GM19324 (cell line): ENCODE results near the gene ASIC3.
A peak's percentile ranks its signal among the peaks of the same experiment; 100 is the strongest.

ENCODE experiments used
- ATAC-seq: cut with Tn5 transposase; IDR thresholded peaks from one replicate; pipeline ENCODE4 v1.9.1; 2021; ENCODE audit warnings: mild to moderate bottlenecking, moderate library complexity; ENCODE audit not compliant: unreplicated experiment, low FRiP score

ASIC3 gene

DNA sequence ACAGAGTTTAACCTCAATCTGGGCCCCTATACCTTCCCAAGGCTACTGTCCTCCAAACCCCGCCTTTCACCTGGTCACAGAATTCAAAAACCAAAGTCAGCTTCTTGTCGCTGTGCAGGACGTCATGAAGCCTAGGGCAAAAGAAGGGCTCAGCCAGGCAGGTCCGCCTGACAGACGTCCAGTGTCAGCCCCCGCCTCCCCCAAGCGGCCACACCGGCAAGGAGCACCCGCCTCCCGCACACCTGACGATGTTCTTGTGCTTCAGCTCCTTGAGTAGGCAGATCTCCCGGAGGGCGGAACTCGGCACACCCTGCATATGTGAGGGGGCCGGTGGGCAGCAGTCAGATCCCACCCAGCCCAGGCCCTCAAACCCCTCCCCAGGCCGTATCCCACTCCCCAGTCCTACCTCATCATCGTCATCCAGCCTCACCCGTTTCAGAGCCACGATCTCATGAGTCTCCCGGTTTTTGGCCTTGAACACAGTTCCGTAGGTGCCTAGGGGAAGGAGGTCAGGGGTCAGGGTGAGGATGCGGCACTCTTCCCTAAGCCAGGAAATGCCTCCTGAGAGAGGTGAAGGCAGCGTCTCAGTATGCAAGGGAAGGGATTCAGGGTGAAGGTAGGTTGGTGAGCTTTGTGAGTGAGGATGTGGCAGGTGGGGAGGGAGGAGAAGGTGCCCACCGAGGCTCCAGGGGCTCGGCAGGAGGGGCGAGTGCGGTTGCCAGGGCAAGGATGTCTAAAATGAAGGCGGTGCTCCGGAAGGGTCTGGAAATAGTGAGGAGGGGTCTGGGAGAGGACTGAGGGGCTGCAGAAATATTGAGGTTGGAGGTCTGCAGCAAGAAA lies 8.6 kb downstream of the ASIC3 start:
- ATAC-seq = no peak

DNA sequence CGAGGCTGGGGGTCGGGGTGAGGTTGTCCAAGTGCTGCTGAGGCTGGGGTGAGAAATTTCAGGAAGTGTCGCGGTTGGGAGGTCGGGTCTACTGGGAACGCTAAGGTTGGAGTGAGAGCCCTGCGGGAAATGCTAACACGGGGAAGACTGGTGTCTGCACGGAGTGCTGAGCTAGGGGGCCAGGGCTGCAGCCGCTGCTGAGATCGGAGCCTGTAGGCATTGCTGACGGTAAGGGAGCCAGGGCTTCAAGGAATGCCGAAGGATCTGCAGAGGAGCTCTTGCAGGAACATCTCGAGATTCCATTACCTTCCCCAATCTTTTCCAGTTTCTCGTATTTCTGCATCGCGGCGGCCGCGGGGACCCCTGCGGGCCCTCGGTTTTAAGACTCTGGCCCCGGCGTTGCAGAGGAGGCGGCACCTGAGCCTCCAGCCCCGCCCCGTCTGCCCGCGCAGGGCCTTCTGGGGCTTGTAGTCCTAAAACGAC lies 9.2 kb downstream of the ASIC3 start, which contains the start of gene CDK5:
TSS of gene CDK5 (minus strand) at position 392 of the 483 bp plus-strand sequence. CDS start at position 343, 49 bp downstream.
- ATAC-seq = peak; percentile 7

DNA sequence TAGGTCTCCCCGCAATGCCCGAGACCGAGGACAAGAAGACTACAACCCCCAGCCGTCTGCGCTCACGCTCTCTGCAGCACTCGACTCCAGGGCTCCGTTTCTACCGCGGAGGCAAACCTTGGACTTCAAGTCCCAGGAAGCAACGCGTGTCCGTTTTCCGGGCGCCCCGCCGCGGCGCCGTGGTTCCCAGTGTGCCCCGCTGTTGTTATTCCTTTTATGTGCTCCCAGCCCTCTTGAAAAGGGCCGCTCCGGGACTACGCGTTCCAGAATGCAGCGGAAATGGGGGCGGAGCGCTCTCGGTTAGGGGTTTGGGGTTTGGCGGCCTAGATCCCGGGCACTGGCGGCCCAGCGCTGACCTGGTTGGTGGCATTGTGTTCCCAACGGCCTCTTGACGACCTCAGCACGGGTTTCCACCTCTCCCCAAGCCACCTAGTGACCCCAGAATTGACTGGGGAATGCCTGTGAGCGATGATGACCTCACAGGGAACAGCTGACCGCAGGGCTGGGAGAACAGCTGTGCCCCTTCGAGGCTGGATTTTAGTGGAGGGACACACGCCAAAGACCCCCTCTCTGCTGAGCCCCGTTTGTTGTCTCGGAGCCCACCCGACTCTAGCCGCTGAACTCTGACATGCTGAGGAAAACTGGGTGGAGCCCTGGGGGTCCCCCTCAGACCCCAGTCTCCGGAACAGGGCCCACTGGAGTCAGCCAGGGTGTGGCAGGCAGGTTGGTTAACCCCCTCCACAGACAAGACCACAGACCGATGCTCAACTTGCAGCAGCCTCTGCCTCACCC lies 9.9 kb downstream of the ASIC3 start:
- ATAC-seq = peak; percentile 86

DNA sequence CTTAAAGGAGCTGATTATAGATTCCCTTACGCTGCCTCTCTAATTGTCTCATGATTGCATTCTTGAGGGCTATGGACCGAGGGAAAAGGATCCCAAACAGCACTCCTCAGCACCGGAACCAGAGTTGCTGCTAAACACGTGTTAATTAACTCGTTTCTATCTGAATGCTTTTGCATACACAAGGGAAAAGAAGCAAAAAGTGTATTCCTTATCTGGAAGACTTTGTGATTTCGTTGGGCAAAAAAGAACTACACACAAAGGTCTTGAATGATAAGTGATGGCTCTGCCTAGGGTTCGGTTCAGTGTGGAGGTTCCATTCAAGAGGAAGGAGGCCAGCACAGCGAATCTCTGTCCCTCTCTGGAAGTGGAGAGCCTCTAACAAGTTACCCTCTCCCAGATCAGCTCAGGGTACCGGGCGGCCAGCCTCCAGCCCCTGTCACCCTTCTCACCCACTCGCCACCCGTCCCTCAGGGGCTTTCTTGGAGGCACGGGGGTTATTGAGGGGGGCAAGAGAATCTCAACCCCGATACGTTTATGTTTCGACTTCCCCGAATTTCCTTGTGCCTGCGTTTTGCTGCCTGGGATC lies 10.5 kb downstream of the ASIC3 start:
- ATAC-seq = no peak

DNA sequence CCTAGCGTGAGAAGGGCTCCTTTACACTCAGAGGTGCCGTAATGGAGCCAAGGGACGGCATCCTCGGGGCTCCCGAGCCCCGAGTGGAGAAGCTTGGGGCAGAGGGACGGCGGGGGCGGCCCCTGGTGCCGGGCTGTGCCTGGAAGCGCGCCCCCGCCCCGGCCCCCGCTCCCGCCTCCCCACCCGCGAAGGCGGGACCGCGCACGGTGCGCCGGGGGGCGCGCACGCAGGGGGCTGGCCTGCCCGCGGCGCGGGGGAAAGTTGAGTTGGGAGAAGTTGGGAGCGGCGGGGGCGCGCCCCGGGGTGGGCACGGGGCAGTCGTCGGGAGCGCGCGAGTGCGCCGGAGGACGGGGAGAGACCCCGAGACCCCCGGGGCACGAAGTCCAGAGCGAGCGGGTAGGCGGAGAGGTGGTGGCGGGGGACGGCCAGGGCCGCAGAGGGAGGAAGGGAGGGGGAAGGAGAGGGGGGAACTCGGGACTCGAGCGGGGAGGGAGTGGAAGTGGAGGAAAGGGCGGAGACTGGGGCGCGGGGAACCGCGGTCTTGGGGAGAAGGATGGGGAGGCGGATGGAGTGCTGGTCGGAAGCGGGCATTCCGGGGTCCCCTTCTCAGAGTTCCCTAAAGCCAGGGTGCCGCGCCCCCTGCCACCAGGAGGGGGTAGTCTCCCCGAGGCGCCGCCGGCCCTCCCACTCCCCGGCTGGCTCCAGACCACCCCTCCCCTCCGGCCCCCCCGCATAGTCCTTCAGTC lies 11.2 kb downstream of the ASIC3 start, which contains the start of gene SLC4A2:
TSS of gene SLC4A2 (plus strand) at position 223 of the 746 bp plus-strand sequence. CDS start 2,399 bp downstream, outside the sequence.
- peak; percentile 43 for ATAC-seq

DNA sequence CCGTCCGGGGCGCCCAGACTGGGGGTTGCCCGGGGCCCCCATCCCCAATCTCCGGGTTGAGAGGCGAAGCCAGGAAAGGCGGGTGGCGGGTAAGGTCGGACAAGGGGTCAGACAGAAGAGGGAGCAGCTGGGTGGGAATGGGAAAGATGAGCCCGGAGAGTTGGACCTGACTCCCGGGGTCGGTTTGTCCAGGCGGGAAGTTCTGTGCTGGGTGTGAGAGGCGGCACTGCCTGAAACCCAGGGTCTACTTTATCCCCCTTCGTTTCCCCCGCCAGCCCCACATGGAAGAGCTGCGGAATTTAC lies 11.7 kb downstream of the ASIC3 start:
- ATAC-seq = no peak

DNA sequence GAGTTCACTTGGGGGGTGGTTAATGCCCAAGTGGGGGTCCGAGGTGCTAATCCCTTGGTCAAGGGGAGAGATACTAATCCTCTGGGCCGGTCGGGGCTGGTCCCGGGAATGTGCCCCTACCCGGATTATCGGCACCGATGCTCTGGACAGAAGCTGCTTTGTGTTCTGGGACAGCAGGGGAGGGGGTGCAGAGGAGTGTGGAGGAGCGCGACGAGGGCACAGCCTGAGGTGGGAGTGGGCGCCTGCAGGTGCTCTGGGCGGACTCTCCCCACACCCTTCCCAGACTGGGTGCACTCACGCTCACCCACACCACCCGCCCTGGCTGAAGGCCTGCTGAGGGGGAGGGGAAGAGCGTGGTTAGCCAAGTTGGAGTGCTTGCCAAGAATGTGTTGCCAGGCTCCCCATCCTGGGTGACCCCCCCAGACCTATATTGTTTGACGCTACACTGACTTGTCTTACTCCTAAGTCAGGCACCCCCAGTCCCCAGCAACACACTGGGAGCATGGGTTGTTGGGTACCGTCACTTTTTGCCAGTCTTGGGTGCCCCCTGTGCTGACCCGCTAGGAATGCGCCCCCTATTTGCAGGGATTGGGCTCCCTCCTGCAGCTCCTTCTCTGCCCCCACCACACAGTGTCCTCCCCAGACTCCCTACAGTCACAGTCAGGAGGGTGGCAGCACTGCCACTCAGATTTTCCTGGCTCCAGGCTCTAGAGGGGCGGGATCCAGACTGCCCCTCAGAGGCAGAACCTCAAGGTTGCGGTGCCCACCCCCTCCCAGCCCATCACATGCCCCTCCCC lies 12.3 kb downstream of the ASIC3 start:
- no peak for ATAC-seq

DNA sequence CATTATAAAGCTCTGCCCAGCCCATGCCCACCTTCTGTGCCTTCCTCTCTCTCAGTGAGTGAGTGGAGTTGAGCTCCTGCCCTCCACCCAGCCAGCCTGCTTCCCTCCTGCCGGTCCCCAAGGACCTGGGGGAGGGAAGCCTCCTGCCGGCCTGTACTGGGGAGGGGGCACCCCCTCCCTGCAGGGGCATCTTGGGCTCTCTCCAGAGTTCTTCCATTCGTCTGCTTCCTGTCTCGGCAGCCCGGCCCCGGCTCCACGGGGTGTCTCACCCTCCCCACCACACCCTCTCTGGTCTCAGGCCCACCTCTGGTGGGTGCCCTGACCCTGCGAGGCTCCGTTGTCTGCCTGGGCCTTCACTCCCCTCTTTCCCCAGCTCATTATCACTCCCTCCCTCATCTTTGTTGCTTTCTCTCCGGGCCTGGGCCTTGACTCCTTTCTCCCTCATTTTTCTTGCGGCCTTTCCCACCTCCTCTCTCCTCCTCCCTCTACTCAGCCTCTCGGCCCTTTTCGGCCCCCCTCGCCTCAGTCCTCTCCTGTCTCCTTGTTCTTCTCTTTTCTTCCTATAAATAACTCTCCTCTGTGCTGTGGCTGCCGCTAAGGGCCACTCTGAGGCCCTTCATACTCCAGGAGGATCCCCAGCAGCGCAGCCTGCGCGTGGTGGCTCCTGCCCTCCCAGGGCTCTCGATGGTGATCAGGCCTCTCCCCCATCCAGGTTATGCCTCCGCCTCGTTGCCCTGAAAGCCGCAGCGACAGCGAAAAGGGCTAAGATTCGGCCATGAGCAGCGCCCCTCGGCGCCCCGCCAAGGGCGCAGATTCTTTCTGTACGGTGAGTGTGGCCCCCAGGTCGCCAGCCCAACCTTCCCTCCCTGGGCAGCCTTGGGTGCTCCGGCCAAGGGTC lies 13.1 kb downstream of the ASIC3 start:
- ATAC-seq = no peak

DNA sequence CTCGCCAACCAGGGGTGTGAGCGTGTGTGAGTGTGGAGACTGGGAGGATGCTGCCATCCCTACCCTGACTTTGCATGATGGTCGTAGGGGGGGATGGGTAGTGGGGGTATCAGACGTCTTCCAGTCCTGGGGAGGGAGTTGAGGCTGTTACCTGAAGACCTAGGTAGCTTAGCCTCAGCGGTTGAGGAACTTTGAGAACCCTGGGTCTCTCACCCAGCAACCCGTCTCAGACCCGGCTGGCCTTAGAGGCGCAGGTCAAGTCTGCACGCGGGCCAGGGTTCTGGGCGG lies 13.7 kb downstream of the ASIC3 start:
- ATAC-seq = no peak

DNA sequence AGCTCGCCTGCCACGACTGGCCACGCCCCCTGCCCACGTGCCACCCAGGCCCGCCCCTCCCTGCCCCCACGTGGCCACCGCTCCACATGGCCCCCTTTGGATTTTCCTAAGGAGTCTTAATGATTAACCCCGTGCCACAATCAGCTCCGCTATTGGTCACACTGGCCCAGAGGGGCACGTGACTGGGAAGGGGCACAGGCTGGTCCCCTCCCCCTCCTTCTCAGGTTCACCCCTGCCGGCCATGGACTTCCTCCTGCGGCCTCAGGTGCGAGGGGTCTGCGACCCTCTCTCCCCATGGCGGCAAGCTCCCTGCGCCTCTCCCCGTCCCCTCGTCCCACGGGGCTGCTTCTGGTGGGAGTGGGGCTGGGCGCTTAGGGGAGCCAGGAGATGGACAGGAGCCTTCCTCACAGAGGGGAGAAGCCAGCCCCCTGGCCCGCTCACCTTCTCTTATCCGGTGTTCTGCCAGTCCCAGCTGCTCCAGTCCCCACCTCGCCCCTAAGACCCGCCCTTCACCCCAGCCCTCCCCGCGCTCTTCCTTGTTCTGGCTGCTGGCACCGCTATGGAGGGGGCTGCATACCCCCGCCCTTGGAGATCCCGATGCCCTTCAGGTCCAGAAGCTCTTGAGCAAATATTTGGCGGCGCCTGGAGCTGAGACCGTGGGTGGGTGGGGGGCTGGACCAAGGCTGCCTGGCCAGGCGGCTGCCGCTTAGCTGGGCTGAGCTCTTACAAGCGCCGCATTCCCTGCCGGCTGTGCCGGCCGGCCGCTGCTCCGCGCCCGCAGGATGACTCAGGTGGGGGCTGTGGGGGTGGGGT lies 14.3 kb downstream of the ASIC3 start:
- no peak for ATAC-seq

DNA sequence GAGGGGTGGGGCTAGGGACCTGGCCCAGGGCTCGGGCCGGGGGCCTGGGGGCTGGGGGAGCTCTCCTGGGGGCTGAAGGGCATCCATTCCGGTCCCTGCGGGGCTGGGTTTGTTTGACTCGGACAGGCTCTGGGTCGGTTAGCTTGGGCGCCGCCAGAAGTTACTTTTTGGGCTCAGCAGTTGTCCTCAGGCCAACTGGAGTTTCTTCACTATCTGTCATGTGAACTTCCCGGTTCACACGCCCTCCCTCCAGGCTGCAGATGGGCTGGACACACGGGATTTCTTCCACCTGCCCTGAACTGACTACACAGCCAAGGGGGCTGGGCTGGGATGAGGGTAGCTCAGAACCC lies 14.9 kb downstream of the ASIC3 start:
- ATAC-seq = no peak

DNA sequence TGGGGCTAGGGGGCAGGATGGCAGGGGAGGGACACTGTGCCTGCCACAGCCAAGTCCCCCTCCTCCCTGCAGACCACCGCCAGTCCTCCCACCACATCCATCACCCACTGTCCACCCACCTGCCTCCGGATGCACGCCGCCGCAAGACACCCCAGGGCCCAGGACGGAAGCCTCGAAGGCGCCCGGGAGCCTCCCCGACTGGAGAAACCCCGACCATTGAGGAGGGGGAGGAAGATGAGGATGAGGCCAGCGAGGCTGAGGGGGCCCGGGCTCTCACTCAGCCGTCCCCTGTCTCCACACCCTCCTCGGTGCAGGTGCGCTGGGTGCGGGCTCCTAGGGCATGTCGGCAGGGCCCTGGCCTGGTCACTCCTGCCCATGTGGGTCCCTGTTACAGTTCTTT lies 16.1 kb downstream of the ASIC3 start:
- no peak for ATAC-seq

DNA sequence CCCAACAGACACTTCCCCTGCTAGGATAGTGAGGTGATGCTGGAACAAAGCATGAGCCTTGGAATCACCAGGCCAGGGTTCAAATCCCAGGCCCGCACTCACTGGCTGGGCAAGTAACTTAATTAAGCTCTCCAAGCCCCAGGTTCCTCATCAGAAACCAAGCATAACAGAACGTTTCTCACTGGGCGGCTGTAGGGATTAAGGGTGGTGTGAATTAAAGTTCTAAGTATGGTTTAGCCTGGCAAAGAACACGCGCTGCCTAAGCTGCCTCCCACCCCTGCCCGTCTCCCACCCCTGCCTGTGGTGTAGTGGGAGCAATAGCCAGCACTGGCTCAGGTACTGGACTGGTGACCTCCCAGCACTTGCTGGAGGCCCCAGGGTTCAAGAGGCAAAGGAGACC lies 16.7 kb downstream of the ASIC3 start:
- no peak for ATAC-seq

DNA sequence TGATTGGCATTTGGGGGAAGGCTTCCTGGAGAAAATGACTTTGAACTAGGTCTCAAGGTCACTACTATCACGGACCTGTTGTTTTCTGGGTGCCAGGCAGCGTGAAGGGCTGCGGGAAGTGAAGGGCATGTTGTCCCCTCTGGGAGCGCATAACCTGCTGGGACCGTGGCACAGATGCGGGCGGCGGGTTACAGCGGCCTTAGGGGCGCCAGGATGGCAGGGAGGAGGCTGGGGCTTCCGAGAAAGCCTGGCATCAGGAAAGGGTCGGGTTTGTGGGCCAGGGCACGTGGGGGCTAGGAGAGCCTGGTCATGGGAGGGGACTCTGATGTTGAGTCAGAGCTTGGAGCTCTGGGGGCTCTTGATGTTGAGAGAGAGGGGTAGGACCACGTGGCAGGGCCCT lies 17.2 kb downstream of the ASIC3 start:
- ATAC-seq = no peak

DNA sequence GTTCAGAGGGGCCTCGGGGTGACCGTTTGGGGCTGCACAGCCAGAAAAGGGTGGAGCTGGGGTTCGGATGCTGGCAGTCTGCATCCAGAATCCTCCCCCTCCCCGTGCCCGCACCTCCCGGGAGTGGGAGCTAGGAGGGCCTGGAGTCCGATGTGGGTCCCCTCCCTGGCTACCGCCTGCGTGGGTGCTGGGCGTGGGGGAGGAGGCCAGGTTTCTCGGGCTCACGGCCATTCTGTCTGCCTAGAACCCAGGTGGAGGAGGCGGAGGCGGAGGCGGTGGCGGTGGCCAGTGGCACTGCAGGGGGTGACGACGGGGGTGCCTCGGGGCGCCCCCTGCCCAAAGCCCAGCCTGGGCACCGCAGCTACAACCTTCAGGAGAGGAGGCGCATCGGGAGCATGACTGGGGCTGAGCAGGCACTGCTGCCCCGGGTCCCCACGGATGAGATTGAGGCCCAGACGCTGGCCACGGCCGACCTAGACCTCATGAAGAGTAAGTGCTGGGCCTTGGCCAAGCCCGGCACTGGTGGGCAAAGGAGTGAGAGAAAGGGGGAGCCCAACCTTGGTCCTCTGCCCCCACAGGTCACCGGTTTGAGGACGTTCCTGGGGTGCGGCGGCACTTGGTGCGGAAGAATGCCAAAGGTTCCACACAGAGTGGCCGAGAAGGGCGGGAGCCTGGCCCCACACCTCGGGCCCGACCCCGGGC lies 18.1 kb downstream of the ASIC3 start:
- ATAC-seq = no peak

DNA sequence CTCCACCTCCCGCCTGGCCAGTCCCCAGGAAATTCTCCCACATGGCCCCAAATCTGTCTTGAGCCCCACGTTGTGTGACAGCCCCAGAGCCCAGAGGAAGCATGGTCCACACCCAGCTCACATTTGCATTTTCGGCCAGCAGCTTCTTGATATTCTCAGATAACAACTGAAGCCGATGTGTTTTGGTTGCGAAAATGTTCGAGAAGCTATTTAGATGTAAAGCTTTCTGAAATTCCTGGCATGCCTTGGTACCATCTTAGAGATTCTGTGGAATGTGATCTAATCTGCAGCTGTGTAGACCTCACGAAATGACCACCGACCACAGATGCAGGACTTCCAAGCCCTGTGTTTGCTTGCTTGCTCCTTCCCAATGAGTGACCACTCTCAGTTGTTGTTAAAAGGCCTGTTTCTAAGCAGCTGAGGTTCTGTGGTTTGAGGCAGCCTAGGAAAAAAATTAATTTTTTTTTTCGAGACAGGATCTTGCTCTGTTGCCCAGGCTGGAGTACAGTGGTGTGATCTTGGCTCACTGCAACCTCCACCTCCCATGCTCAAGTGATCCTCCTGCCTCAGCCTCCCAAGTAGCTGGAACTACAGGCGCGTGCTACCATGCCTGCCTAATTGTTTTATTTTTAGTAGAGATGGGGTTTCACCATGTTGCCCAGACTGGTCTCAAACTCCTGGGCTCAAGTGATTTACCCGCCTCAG lies 19.9 kb downstream of the ASIC3 start:
- ATAC-seq = no peak
